KMS-11 (cell line): ENCODE results near the gene NLRC5.

Source experiments
- H2AFZ ChIP-seq: fragments of 200-600 bp; sonication (generic); 2 replicates; pipeline ENCODE4 v1.6.1; 2016; ENCODE audit warnings: antibody characterized with exemption, mixed run types, low read depth
- H3K27ac ChIP-seq: fragments of 200-600 bp; sonication (generic); 2 replicates; pipeline ENCODE4 v1.6.1; 2016; ENCODE audit warnings: mild to moderate bottlenecking, mixed run types
- H3K27me3 ChIP-seq: fragments of 200-600 bp; sonication (generic); 2 replicates; pipeline ENCODE4 v1.6.1; 2017; ENCODE audit warnings: mild to moderate bottlenecking, low read depth, mixed run types, moderate library complexity; ENCODE audit not compliant: insufficient read depth
- H3K36me3 ChIP-seq: fragments of 200-600 bp; sonication (generic); 2 replicates; pipeline ENCODE4 v1.6.1; 2017; ENCODE audit warnings: mild to moderate bottlenecking, mixed run types; ENCODE audit not compliant: insufficient read depth
- H3K4me1 ChIP-seq: fragments of 200-600 bp; sonication (generic); 2 replicates; pipeline ENCODE4 v1.6.1; 2016; ENCODE audit warnings: mild to moderate bottlenecking, low read depth, mixed run types; ENCODE audit not compliant: poor library complexity, severe bottlenecking
- H3K4me2 ChIP-seq: fragments of 200-600 bp; sonication (generic); 2 replicates; pipeline ENCODE4 v1.7.0; 2016; ENCODE audit warnings: mild to moderate bottlenecking, mixed run types
- H3K4me3 ChIP-seq: fragments of 200-600 bp; sonication (generic); IDR thresholded peaks from 2 replicates; pipeline ENCODE4 v1.6.1; 2017; ENCODE audit warnings: low read depth, low read length, mixed read lengths; ENCODE audit not compliant: insufficient read depth
- H3K79me2 ChIP-seq: fragments of 200-600 bp; sonication (generic); 2 replicates; pipeline ENCODE4 v1.6.1; 2016; ENCODE audit warnings: low read depth, mixed run types; ENCODE audit not compliant: insufficient read depth
- H3K9ac ChIP-seq: fragments of 200-600 bp; sonication (generic); 2 replicates; pipeline ENCODE4 v1.6.1; 2016; ENCODE audit warnings: mild to moderate bottlenecking, mixed run types
- H4K20me1 ChIP-seq: fragments of 200-600 bp; sonication (generic); 2 replicates; pipeline ENCODE4 v1.6.1; 2016; ENCODE audit warnings: mild to moderate bottlenecking, mixed run types; ENCODE audit not compliant: insufficient read depth
- CTCF ChIP-seq: fragments of 200-600 bp; sonication (generic); conservative IDR thresholded peaks from 2 replicates; pipeline ENCODE4 v1.6.1; 2017; ENCODE audit warnings: low read depth, mild to moderate bottlenecking, antibody characterized with exemption, low read length, moderate library complexity, mixed read lengths

Gene NLRC5

GRCh38 chr16:57133031-57133430 is 143.7 kb downstream of the NLRC5 start:
- H3K36me3 ChIP-seq, result no peaks in the 10 kb centered on the region
- peaks cover 13% of the 10 kb centered on the region for H3K4me1 ChIP-seq
- no peaks in the 10 kb centered on the region for H3K27me3 ChIP-seq
- no peak overlapping the region for H3K9ac ChIP-seq
- H4K20me1 ChIP-seq, result no peaks in the 10 kb centered on the region
- no peak overlapping the region for H3K4me3 ChIP-seq
- no peaks in the 10 kb centered on the region for H3K79me2 ChIP-seq
- no peak for TF ChIP-seq CTCF
- no peak overlapping the region for H3K4me2 ChIP-seq
- no peak overlapping the region for H3K27ac ChIP-seq
- no peak overlapping the region for H2AFZ ChIP-seq
